SK-MEL-5 (cell line): ENCODE data around the gene TENM4. TPM values are rescaled to one million over a fixed set of nuclear protein-coding genes. Genes with fewer than 3 reads are reported as not detected.
"Not testable (repeated sequence)": the region's sequence is repeated elsewhere in the genome, so short reads cannot be mapped to it uniquely, and the experiment has no call there.

ENCODE experiments used
- DNase-seq: peaks from one replicate; pipeline ENCODE4 v3.0.0-alpha.2; 2016; ENCODE audit warnings: low read depth, low spot score
- in situ Hi-C: cut with HindIII; loops from 2 replicates; pipeline ENCODE4 v1.10.0; 2016; ENCODE audit warnings: low sequenced_read_pairs, high pct_unique_total_duplicates, low pct_unique_long_range_greater_than_20kb
- small RNA-seq, 2 experiments: library from RNA; depleted of rRNA; stranded (forward); fragments of <200 nt; gene quantifications; one replicate each; pipeline ENCODE3, GENCODE V24; 2014
- total RNA-seq: library from RNA; depleted of rRNA; stranded (reverse); fragments of >200 nt; shearing (Covaris generic); gene quantifications from 2 replicates; pipeline ENCODE4 v1.2.3, GENCODE V29; 2014

The TENM4 gene
- total RNA-seq, 1 experiment from 2014 or later: 0.08 TPM

DNA sequence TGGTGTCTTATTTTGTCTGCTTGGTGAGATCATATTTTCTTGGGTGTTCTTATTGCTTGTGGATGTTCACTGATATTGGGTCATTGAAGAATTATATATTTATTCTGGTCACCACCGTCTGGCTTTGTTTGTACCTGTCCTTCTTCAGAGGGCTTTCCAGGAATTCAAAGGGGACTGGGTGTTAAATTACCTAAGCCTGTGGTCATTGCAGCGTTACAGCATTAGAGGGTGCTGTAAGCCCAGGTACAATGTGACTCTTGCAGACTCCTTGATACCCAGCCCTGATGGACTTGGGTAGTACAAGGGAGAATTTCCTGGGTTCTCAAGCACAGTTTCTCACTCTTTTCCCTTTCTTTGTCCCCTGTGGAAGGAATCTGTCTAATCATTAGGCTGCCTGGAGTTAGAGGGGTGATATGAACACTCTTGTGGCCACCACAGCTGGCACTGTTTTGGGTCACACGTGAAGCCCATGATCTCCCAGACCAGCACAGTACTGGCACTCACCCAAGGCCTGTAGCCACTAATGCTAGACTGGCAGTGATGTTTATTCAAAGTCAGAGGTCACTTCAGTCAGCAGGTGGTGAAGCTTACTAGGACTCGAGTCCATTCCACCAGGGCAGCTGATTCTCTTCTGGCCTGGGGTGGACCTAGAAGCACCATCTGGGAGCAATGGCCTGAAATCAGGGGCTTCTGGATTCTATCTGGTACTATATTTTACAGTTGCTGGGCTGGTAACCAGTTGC lies 810.1 kb downstream of the TENM4 start:
- DNase-seq: no peak
- in situ Hi-C loops: no loop called here

DNA sequence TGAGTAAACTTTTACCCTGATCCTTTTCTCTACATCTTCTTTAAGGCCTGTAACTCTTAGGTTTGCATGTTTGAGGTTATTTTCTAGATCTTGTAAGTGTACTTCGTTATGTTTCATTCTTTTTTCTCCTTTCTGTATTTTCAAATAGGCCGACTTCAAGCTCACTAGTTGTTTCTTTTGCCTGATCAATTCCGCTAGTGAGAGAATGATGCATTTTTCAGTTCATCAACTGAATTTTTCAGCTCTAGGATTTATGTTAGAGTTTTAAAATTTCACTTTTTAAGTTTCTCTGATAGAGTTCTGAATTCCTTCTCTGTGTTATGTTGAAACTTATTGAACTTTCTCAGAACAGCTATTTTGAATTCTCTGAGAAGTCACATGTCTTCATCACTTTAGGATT lies 810.7 kb downstream of the TENM4 start:
- DNase-seq: no peak
- in situ Hi-C loops: no loop called here

DNA sequence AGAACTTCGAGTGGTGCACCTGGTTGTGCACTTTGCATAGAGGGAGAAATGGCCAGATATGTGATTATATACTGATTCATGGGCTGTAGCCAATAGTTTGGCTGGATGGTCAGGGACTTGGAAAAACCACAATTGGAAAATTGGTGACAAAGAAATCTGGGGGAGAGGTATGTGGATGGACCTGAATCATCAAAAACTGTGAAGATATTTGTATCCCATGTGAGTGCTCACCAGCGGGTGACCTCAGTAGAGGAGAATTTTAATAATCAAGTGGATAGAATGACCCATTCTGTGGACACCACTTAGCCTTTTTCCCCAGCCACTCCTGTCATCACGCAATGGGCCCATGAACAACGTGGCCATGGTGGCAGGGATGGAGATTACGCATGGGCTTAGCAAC lies 818.2 kb downstream of the TENM4 start:
- DNase-seq: no peak
- in situ Hi-C loops: no loop called here

DNA sequence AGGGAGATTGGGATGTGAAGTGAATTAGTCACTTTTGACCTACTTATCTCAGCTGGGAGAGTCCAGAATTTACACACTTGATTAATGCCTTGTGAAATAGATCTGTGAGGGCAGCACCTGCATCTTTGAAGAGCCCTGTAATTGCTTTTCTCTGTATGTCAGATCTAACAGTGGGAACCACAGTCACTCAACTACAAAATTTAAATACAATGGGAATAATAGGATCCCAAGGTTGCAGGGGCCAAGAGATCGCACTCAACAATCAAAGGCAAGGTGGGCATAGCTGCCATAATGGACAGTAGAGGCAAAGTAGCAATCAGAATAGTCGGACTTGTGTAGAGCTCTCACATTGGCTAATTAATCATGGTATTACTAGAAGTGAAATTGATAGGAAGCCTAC lies 820.7 kb downstream of the TENM4 start:
- no peak for DNase-seq
- in situ Hi-C loops: no loop called here

DNA sequence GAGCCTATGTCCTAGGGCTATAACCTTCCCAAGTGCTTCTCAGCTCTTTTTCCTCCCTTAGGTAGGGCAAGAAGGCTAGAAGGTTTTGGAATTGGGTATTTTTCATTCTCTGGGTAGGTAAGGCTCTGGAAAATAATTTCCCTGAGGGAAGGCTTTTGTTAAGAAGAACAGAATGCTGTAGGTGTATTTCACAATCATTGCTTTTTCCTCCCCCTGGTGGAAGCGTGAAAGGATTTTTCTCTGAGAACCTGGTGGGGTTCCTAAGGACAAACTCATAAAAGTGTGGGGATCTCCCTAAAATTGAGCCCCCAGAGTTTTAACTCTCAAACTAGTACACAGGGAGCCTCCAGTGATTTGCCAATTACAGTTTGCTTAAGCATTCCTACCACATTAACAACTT lies 825.1 kb downstream of the TENM4 start:
- in situ Hi-C loops: no loop called here
- DNase-seq: no peak

DNA sequence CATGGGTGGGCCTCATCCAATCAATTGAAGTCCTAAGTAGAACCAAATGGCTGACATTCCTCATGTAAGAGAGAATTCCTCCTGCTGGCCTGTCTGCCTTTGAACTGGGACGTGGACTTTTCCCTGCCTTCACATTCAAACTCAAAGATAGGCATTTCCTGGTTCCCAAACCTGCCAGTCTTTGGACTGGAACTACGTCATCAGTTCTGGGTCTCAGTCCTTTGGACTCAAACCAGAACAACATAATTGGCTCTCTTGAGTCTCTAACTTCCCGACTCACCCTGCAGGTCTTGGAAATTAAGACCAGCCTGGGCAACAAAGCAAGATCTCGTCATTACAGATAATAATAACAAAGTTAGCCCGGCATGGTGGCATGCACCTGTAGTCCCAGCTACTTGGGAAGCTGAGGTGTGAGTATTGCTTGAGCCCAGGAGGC lies 827.4 kb downstream of the TENM4 start:
- in situ Hi-C loops: no loop called here
- DNase-seq: no peak

DNA sequence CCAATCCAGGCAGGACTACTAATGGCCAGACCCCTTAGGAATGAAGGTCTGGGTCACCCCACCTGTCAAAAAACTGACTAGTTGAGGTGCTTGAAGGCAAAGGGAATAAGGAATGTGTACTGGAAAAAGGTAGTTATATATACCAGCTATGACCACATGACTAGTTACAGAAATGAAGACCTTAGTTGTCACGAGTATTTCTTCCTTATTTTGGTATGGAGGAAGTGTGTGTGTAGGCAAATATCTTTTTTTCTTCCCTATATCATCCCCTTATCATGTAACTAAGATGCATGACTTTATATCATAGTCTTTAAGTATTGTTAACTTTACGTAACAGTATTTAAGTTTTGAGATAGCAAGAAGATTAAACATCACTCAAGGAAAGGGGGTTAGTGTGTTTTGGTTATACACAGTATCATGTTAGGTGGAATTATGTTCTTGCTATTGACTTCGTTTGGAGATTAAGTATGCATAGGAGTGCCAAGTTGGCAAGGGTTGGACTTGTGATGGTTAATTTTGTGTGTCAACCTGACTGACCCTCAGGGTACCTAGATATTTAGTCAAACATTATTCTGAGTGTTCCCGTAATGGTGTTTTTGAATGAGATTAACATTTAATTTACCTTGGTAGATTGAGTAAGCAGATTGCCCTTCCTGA lies 828.0 kb downstream of the TENM4 start:
- in situ Hi-C loops: no loop called here
- DNase-seq: no peak

DNA sequence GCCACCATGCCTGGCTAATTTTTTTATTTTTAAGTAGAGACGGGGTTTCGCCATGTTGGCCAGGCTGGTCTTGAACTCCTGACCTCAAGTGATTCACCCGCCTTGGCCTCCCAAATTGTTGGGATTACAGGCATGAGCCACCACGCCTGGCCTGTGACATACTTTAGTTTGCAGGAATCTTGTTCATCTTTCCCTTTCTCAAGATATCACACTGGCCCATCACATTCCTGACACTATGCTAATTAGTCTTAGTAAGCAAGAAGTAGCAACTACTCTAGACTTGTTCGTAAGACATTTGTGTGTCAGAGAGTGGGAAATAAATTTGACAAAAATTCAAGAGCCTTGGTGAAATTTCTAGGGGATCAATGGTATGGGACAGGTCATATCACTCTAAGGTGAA lies 831.5 kb downstream of the TENM4 start:
- DNase-seq, in situ Hi-C loops: not testable (repeated sequence)

DNA sequence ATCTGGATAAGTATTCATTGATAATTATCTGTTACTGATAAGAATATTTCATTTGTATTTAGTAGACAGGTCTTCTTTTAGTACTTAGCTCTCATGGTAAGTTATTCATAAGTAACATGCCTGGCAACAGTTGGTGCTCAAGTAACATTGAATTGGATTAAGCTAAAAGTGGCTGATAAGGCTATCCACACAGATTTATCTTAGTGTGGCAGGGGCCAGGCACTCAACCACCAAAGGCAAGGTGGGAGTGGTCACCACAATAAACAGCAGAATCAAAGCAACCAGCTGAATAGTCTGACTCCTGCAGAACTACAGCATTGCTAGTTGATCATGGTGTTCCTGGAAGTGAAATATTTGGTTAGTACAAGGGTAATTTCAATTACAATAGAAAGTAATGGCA lies 833.1 kb downstream of the TENM4 start:
- in situ Hi-C loops: no loop called here
- no peak for DNase-seq

DNA sequence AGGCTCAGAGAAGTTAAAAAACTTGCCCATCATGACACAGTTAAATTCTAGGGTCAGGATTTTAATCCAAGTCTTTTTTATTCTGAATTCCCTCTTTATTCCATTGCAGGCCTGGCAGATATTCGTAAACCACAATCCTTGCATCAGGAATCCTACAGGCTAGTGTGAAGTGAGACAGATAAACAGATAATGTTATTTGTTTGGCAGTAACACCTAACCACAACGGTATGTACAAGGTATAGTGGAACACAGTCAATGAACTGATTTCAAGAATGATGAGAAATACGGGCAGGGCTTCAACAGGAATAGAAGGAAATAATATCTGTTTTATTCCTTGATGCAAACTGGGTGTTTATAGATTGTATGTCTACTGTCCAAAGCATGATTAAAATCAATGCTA lies 834.2 kb downstream of the TENM4 start:
- in situ Hi-C loops: no loop called here
- no peak for DNase-seq

DNA sequence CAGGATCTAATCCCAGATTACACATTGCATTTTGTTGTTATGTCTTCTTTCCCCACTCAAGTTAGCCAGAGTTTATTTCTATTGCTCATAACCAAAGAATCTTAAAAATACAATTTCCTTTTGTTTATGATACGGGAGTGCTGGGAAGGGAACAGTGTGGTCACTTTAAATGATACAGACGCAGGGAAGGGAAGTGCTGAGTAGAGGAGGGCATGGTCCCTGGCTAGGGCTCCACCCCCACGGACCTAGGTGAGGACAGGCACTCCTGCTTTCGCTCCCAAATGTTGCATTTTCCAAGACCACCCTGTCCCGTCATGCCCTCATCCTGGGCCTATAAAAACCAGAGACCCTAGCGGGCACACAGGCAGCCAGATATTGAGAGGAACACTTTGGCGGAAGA lies 835.5 kb downstream of the TENM4 start:
- in situ Hi-C loops: no loop called here
- DNase-seq: no peak

DNA sequence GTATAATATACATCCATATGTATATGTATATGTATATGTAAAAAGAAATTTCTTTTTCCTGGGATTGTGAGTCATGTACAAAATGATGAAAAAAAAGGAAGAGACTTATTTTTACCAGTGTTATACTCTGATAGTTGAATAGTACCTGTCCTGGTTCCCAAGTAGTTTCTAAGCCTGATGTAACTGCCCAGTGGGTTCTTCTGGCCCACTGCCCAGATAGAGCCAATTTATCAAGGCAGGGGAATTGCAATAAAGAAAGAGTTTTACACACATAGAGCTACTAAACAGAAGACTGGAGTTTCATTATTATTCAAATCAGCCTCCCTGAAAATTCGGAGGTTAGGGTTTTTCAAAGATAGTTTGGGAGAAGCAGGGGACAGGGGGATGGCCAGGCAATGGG lies 837.0 kb downstream of the TENM4 start:
- DNase-seq: no peak
- in situ Hi-C loops: no loop called here

Small RNA genes within 50 kb of the gene (small RNA-seq; reads per million reads assigned to genes)
- 0 reads per million in 2 experiments for gene MIR5579
- 0 reads per million in 2 experiments for gene MIR708
